Gastrocnemius medialis (tissue), 4 donors: Measurements from ENCODE around the gene TMEM91. TPM values are rescaled to one million over a fixed set of nuclear protein-coding genes. Genes with fewer than 3 reads are reported as not detected.

Source experiments
- ATAC-seq, 2 donors: fragments of 150-250 bp; one replicate each; pipeline ENCODE4 v1.9.1; 2016
- DNase-seq, 2 donors: peaks; one replicate each; pipeline ENCODE4 v3.0.0-alpha.2; 2019
- H3K27ac ChIP-seq, 4 donors: fragments of 200-600 bp; sonication (generic); 1 replicate in 1 of 4; 2 replicates in 3 of 4; pipeline ENCODE4 v1.5.1; 2016 to 2018; ENCODE audit warnings: mild to moderate bottlenecking in 2 of 4, moderate library complexity in 1 of 4
- H3K27me3 ChIP-seq, 3 donors: fragments of 200-600 bp; sonication (generic) in 2 of 3; 1 replicate in 1 of 3; 2 replicates in 2 of 3; pipeline versions ENCODE4 v1.5.1 to v1.6.0; 2016 to 2019; ENCODE audit warnings: mild to moderate bottlenecking in 1 of 3, moderate library complexity in 1 of 3
- H3K36me3 ChIP-seq, 2 donors: fragments of 200-600 bp; sonication (generic) in 1 of 2; one replicate each; pipeline ENCODE4 v1.5.1; 2017 to 2018
- H3K4me1 ChIP-seq, 2 donors: fragments of 200-600 bp; sonication (generic) in 1 of 2; one replicate each; pipeline ENCODE4 v1.5.1; 2016 to 2017; ENCODE audit warnings: mild to moderate bottlenecking in 2 of 2
- H3K4me3 ChIP-seq, 4 donors: fragments of 200-600 bp; sonication (generic) in 3 of 4; 1 replicate in 1 of 4; 2 replicates in 3 of 4; pipeline ENCODE4 v1.5.1; 2016 to 2019; ENCODE audit warnings: mild to moderate bottlenecking in 2 of 4
- H3K9me3 ChIP-seq, 3 donors: fragments of 200-600 bp; sonication (generic) in 2 of 3; 1 replicate in 1 of 3; 2 replicates in 2 of 3; pipeline ENCODE4 v1.5.1; 2016 to 2019
- CTCF ChIP-seq, 5 experiments: fragments of 450-650 bp in 3 of 5; fragments of 200-600 bp in 2 of 5; sonication (generic) in 2 of 5; IDR thresholded peaks in 4 of 5; conservative IDR thresholded peaks in 1 of 5; 1 replicate in 4 of 5; 2 replicates in 1 of 5; pipeline ENCODE4 v1.5.1; 2016 to 2019; ENCODE audit warnings: antibody characterized with exemption in 5 of 5, mild to moderate bottlenecking in 3 of 5, moderate library complexity in 3 of 5
- POLR2A ChIP-seq, 2 donors: fragments of 450-650 bp; IDR thresholded peaks; one replicate each; pipeline ENCODE4 v1.6.1; 2017; ENCODE audit warnings: antibody characterized with exemption in 2 of 2, mild to moderate bottlenecking in 2 of 2, moderate library complexity in 2 of 2
- in situ Hi-C, 4 donors: fragments of 200-750 bp; cut with MboI; loops; one replicate each; pipeline versions ENCODE4 v1.15.0 to v1.8.0; 2017; ENCODE audit warnings: low sequenced_read_pairs in 4 of 4
- intact Hi-C: fragments of 100-400 bp; cut with DNase I; formaldehyde crosslinking; loops from one replicate; pipeline ENCODE4 v1.15.1; 2023; ENCODE audit warnings: low total_unique reads
- total RNA-seq, 4 donors: library from RNA; depleted of rRNA; stranded (reverse); fragments of >200 nt; gene quantifications; one replicate each; pipeline versions ENCODE4 v1.1.0 to v1.2.3, GENCODE V29; 2016

TMEM91 gene
- total RNA-seq, 4 donors from 2014 or later = 1.6 to 13.6 (median 4.7) TPM

GRCh38 chr19:41398598-41398997 lies 22.3 kb downstream of the TMEM91 start:
- intact Hi-C loops (loop anchor here (2.0 kb wide), 1 partner anchor 16 kb away; no protein-coding TSS in a partner anchor), in situ Hi-C loops (no loop called here)
- Histone ChIP-seq H3K27ac (peak overlapping the region; percentile 90 to 97 (median 94)), H3K36me3 (no peaks in the 10 kb centered on the region), H3K27me3 (no peaks in the 10 kb centered on the region), H3K9me3 (no peaks in the 10 kb centered on the region), H3K4me1 (peaks cover 30 to 31% of the 10 kb centered on the region in 2 donors), H3K4me3 (peak overlapping the region; percentile 73 to 95 (median 92))
- no peak for TF ChIP-seq POLR2A (IDR thresholded peaks at IDR 0.05)
- TF ChIP-seq CTCF (IDR thresholded peaks at IDR 0.05 in 4 of 5, conservative IDR thresholded peaks at IDR 0.05 in 1 of 5) = no peak
- DNase-seq = no peak
- no peak for ATAC-seq

DNA sequence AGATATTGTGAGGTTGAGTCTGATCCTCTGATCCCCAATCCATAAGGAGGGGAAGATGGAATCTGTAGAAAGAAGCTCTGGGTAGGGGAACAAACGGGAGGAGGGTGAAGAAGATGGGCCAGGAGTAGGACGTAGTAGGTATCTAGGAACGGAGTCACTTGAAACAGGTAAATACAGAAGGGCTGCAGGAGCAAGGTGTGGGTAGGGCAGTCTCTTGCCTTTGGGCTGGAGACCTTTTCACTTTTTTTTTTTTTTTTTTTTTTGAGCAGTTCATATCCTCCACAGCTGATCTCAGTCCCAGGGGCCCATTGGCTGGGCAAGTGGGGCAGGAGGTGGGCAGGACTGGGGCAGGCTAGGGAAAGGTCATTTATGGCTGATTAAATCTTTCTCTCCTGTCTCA lies 22.8 kb downstream of the TMEM91 start:
- peak overlapping the region; percentile 73 to 95 (median 92) for H3K4me3 ChIP-seq
- H3K27ac ChIP-seq = peak overlapping the region; percentile 90 to 97 (median 94)
- in situ Hi-C loops (no loop called here), intact Hi-C loops (loop anchor here (2.0 kb wide), 1 partner anchor 16 kb away; no protein-coding TSS in a partner anchor)
- peaks cover 33 to 35% of the 10 kb centered on the region in 2 donors for H3K4me1 ChIP-seq
- ATAC-seq = no peak
- DNase-seq = no peak
- H3K36me3 ChIP-seq = no peaks in the 10 kb centered on the region
- TF ChIP-seq POLR2A (IDR thresholded peaks at IDR 0.05) (no peak), CTCF (IDR thresholded peaks at IDR 0.05 in 4 of 5, conservative IDR thresholded peaks at IDR 0.05 in 1 of 5) (no peak)
- H3K9me3 ChIP-seq = no peaks in the 10 kb centered on the region
- no peaks in the 10 kb centered on the region for H3K27me3 ChIP-seq

DNA sequence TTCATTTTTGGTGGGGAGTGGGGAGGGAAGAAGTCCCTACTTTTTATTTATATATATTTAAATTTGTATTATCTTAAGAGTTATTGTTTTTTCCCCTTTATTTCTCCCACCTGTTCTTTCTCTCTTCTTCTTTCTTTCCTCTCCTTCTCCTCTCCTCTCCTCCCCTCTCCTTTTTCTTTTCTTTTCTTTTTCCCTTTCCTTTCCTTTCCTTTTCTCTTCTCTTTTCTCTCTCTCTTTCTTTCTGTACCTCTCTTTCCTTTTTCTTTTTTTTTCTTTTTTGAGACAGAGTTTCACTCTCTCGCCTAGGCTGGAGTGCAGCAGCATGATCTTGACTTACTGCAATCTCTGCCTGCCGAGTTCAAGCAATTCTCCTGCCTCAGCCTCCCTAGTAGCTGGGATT lies 23.2 kb downstream of the TMEM91 start:
- TF ChIP-seq CTCF (IDR thresholded peaks at IDR 0.05 in 4 of 5, conservative IDR thresholded peaks at IDR 0.05 in 1 of 5) (no peak), POLR2A (IDR thresholded peaks at IDR 0.05) (no peak)
- Histone ChIP-seq H3K4me1 (peaks cover 33 to 35% of the 10 kb centered on the region in 2 donors), H3K36me3 (no peaks in the 10 kb centered on the region), H3K27ac (no peak overlapping the region), H3K4me3 (no peak overlapping the region), H3K9me3 (no peaks in the 10 kb centered on the region), H3K27me3 (no peaks in the 10 kb centered on the region)
- in situ Hi-C loops (no loop called here), intact Hi-C loops (loop anchor here (2.0 kb wide), 1 partner anchor 15 kb away; no protein-coding TSS in a partner anchor)
- ATAC-seq (no peak), DNase-seq (no peak)

GRCh38 chr19:41401483-41401882 lies 25.1 kb downstream of the TMEM91 start:
- H3K9me3 ChIP-seq = no peaks in the 10 kb centered on the region
- no peaks in the 10 kb centered on the region for H3K27me3 ChIP-seq
- no peaks in the 10 kb centered on the region for H3K36me3 ChIP-seq
- peak overlapping the region in 2 of 4 donors; percentile 3 to 49 for H3K27ac ChIP-seq
- TF ChIP-seq POLR2A (IDR thresholded peaks at IDR 0.05) = no peak
- no peak for TF ChIP-seq CTCF (IDR thresholded peaks at IDR 0.05 in 4 of 5, conservative IDR thresholded peaks at IDR 0.05 in 1 of 5)
- no peak for DNase-seq
- intact Hi-C loops (no loop called here), in situ Hi-C loops (no loop called here)
- ATAC-seq = no peak
- no peak overlapping the region for H3K4me3 ChIP-seq
- H3K4me1 ChIP-seq = peaks cover 28 to 32% of the 10 kb centered on the region in 2 donors

DNA sequence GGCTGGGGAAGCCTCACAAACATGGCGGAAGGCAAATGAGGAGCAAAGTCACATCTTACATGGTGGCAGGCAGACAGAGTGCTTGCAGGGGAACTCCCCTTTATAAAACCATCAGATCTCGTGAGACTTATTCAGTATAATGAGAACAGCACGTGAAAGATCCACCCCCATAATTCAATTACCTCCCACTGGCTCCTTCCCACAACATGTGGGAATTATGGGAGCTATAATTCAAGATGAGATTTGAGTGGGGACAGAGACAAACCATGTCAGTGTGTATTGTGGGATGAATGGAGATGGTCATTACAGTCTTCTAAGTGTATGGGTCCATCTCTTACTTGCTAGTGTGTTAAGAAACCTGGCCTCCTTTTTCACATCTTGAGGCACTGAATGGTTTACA lies 25.7 kb downstream of the TMEM91 start:
- Histone ChIP-seq H3K27ac (peak overlapping the region in 2 of 4 donors; percentile 3 to 49), H3K9me3 (no peaks in the 10 kb centered on the region), H3K36me3 (no peaks in the 10 kb centered on the region), H3K27me3 (no peaks in the 10 kb centered on the region), H3K4me3 (no peak overlapping the region), H3K4me1 (peaks cover 27% of the 10 kb centered on the region in 2 donors)
- no peak for ATAC-seq
- TF ChIP-seq POLR2A (IDR thresholded peaks at IDR 0.05) (no peak), CTCF (IDR thresholded peaks at IDR 0.05 in 4 of 5, conservative IDR thresholded peaks at IDR 0.05 in 1 of 5) (no peak)
- in situ Hi-C loops (no loop called here), intact Hi-C loops (no loop called here)
- no peak for DNase-seq
